Glomerular visceral epithelial cell (primary cell): ENCODE results near the gene TAP1.
"Not testable (repeated sequence)": the region's sequence is repeated elsewhere in the genome, so short reads cannot be mapped to it uniquely, and the experiment has no call there.

Experiments
- DNase-seq: peaks from one replicate; pipeline ENCODE4 v3.0.0-alpha.2; 2016; ENCODE audit errors: extremely low spot score

Gene TAP1

GRCh38 chr6:32839356-32839755 is 14.1 kb downstream of the TAP1 start:
- no peak for DNase-seq

GRCh38 chr6:32838114-32838958 is 15.2 kb downstream of the TAP1 start, which contains the start of gene TAP2:
TSS of gene TAP2 (minus strand) at chr6:32838739. CDS start at chr6:32838233, 506 bp downstream.
- DNase-seq, result peak; percentile 93

- DNase-seq, result peak; percentile 34
These were observed 15.8 kb downstream of the TAP1 start for GRCh38 chr6:32837651-32838113.

- no peak for DNase-seq
These were observed 16.6 kb downstream of the TAP1 start for GRCh38 chr6:32836873-32837272.

- no peak for DNase-seq
These were observed 18.2 kb downstream of the TAP1 start for GRCh38 chr6:32835167-32835893.

GRCh38 chr6:32833664-32834063 is 19.8 kb downstream of the TAP1 start:
- no peak for DNase-seq

- DNase-seq, result no peak
These were observed 21.0 kb downstream of the TAP1 start for GRCh38 chr6:32832535-32832934.

- DNase-seq, result no peak
These were observed 22.6 kb downstream of the TAP1 start for GRCh38 chr6:32830936-32831335.

- no peak for DNase-seq
These were observed 23.5 kb downstream of the TAP1 start for GRCh38 chr6:32830017-32830416.

GRCh38 chr6:32829495-32829894 is 24.0 kb downstream of the TAP1 start:
- DNase-seq, result no peak

GRCh38 chr6:32827025-32827424 is 26.5 kb downstream of the TAP1 start:
- no peak for DNase-seq

GRCh38 chr6:32825966-32826365 is 27.5 kb downstream of the TAP1 start:
- no peak for DNase-seq

- peak; percentile 88 for DNase-seq
These were observed 33.8 kb downstream of the TAP1 start for GRCh38 chr6:32819729-32820128.

GRCh38 chr6:32818867-32819266 is 34.6 kb downstream of the TAP1 start:
- no peak for DNase-seq

GRCh38 chr6:32816746-32817204 is 36.7 kb downstream of the TAP1 start, which contains the start of gene HLA-DOB:
TSS of gene HLA-DOB (minus strand) at chr6:32817002. CDS start at chr6:32816951, 51 bp downstream.
- no peak for DNase-seq

- no peak for DNase-seq
These were observed 37.5 kb downstream of the TAP1 start for GRCh38 chr6:32815996-32816395.

- peak; percentile 17 for DNase-seq
These were observed 38.4 kb downstream of the TAP1 start for GRCh38 chr6:32815115-32815514.

- DNase-seq, result no peak
These were observed 39.4 kb downstream of the TAP1 start for GRCh38 chr6:32814145-32814544.

GRCh38 chr6:32809171-32809570 is 44.3 kb downstream of the TAP1 start:
- no peak for DNase-seq

- no peak for DNase-seq
These were observed 46.4 kb downstream of the TAP1 start for GRCh38 chr6:32807020-32807580.

- DNase-seq, result not testable (repeated sequence)
These were observed 48.1 kb downstream of the TAP1 start for GRCh38 chr6:32805404-32805803.

- DNase-seq, result no peak
These were observed 50.1 kb downstream of the TAP1 start for GRCh38 chr6:32803416-32803815.
